Kidney (tissue), 14 donors: Measurements from ENCODE around the gene ISL2. TPM values are rescaled to one million over a fixed set of nuclear protein-coding genes. Genes with fewer than 3 reads are reported as not detected.

ENCODE experiments used
- DNase-seq, 5 donors: peaks; one replicate each; pipeline ENCODE4 v3.0.0-alpha.2; 2013 to 2020
- FAIRE-seq: peaks from 2 replicates; lab custom pipeline; 2012; peaks lifted over from hg19 to GRCh38; lab: Jason Lieb, UNC
- H3K27ac ChIP-seq, 2 donors: one replicate each; pipeline ENCODE4 v1.7.0; 2013; ENCODE audit warnings: low read depth in 2 of 2, low read length in 2 of 2, inconsistent platforms in 1 of 2
- H3K27me3 ChIP-seq: one replicate; pipeline ENCODE4 v1.7.1; 2013; ENCODE audit warnings: low read length, inconsistent platforms; ENCODE audit not compliant: control insufficient read depth, insufficient read depth
- H3K36me3 ChIP-seq, 3 donors: one replicate each; pipeline versions ENCODE4 v1.7.0 to v1.7.1; 2013; ENCODE audit warnings: low read length in 3 of 3, control low read depth in 1 of 3, inconsistent platforms in 1 of 3; ENCODE audit not compliant: insufficient read depth in 3 of 3, control insufficient read depth in 2 of 3
- H3K4me1 ChIP-seq, 3 donors: one replicate each; pipeline versions ENCODE4 v1.7.0 to v1.7.1; 2013; ENCODE audit warnings: low read length in 3 of 3, inconsistent platforms in 1 of 3, low read depth in 1 of 3; ENCODE audit not compliant: control insufficient read depth in 2 of 3, insufficient read depth in 2 of 3
- H3K4me3 ChIP-seq, 3 donors: one replicate each; pipeline versions ENCODE4 v1.7.0 to v1.8.1; 2013; ENCODE audit warnings: low read length in 3 of 3, control low read depth in 1 of 3, inconsistent platforms in 1 of 3
- H3K9ac ChIP-seq, 3 donors: one replicate each; pipeline versions ENCODE4 v1.7.0 to v1.7.1; 2013; ENCODE audit warnings: low read length in 3 of 3, control low read depth in 1 of 3, inconsistent platforms in 1 of 3
- H3K9me3 ChIP-seq, 3 donors: one replicate each; pipeline versions ENCODE4 v1.7.0 to v1.7.1; 2013; ENCODE audit warnings: low read length in 3 of 3, control low read depth in 1 of 3, inconsistent platforms in 1 of 3; ENCODE audit not compliant: control insufficient read depth in 2 of 3, insufficient read depth in 1 of 3
- intact Hi-C: fragments of 100-400 bp; cut with DNase I; formaldehyde crosslinking; loops from one replicate; pipeline ENCODE4 v1.11.1; 2022
- polyA plus RNA-seq: library from polyadenylated mRNA; stranded (reverse); fragments of 350-450 nt; fragmentation: Illumina TruSeq; extraction: RNeasy Lipid Tissue Mini Kit (QIAGEN cat#74804); gene quantifications from one replicate; pipeline ENCODE4 v1.2.3, GENCODE V29; 2014; ENCODE audit warnings: low read depth, low replicate concordance; ENCODE audit not compliant: insufficient read depth
- total RNA-seq: library from RNA; stranded (reverse); fragmentation: NEBNext Ultra II Directional; extraction: Animal tissue kit (Norgen Biotek cat#: 25700); gene quantifications from one replicate; pipeline ENCODE4 v1.2.1, GENCODE V29; 2021
- TF ChIP-seq, protein P1 (sequence below): IDR thresholded peaks from 3 replicates; pipeline ENCODE4 v1.5.1; 2012; ENCODE audit warnings: mild to moderate bottlenecking, moderate library complexity, borderline replicate concordance; ENCODE audit not compliant: insufficient read depth; ENCODE audit errors: extremely low read depth
- donor health status: control.
- donor health status: control.
- donor health status: control.
- donor health status: control.
- donor health status: control.
- donor health status: DM: yes; HTN: yes; CAD: no.
- donor health status: Normal renal cell carcinoma (clear cell type).

Gene ISL2
- total and polyA plus RNA-seq, 2 donors from 2014 or later: 0.44 TPM; not detected in 1

DNA sequence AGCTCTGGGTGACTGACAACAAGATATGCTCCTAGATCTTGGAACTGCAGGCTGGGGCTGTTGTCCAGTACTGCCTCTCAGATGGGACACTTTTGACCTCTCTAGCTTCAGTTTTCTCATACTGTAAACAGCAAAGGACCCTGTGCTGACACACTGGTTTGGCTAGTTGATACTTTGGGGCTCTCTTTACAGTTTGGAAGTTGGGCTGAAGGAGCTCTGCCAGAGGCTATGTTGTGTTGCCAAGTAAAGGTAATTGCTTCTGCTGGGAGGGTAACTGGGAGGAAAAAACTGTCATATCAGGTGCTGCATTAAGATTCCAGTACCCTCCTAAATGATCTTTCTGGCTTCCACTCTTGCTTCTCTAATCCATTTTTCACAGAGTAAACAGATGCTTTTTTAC lies 54.0 kb downstream of the ISL2 start:
- Histone ChIP-seq H3K27me3 (no peaks in the 10 kb centered on the region), H3K27ac (no peak overlapping the region), H3K9me3 (no peaks in the 10 kb centered on the region), H3K9ac (no peak overlapping the region), H3K4me1 (no peaks in the 10 kb centered on the region), H3K36me3 (no peaks in the 10 kb centered on the region), H3K4me3 (no peak overlapping the region)
- intact Hi-C loops: no loop called here
- TF ChIP-seq, protein P1, sequence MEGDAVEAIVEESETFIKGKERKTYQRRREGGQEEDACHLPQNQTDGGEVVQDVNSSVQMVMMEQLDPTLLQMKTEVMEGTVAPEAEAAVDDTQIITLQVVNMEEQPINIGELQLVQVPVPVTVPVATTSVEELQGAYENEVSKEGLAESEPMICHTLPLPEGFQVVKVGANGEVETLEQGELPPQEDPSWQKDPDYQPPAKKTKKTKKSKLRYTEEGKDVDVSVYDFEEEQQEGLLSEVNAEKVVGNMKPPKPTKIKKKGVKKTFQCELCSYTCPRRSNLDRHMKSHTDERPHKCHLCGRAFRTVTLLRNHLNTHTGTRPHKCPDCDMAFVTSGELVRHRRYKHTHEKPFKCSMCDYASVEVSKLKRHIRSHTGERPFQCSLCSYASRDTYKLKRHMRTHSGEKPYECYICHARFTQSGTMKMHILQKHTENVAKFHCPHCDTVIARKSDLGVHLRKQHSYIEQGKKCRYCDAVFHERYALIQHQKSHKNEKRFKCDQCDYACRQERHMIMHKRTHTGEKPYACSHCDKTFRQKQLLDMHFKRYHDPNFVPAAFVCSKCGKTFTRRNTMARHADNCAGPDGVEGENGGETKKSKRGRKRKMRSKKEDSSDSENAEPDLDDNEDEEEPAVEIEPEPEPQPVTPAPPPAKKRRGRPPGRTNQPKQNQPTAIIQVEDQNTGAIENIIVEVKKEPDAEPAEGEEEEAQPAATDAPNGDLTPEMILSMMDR: no peak
- DNase-seq (no peak), FAIRE-seq (no peak)

DNA sequence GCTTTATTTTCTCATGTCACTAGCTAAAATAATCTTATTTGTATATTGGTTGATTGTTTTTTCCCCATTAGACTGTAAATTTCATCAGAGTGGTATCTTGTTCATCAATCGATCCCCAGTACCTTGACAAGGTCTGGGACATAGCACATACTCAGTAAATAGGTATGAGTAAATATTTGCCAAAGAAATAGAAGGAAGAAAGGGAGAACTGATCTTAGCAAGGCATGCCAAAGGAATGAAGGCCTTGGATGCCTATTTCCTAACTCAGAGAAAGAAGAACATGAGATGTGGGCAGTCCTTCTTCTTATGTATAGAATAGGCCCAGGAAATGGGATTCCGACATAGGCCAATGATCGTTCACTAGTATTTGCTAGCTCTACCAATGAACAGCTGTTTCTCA lies 54.7 kb downstream of the ISL2 start:
- Histone ChIP-seq H3K27me3 (no peaks in the 10 kb centered on the region), H3K27ac (no peak overlapping the region), H3K36me3 (no peaks in the 10 kb centered on the region), H3K4me1 (no peaks in the 10 kb centered on the region), H3K9ac (no peak overlapping the region), H3K4me3 (no peak overlapping the region), H3K9me3 (no peaks in the 10 kb centered on the region)
- TF ChIP-seq, protein P1: no peak
- no peak for DNase-seq
- FAIRE-seq: no peak
- intact Hi-C loops: no loop called here

DNA sequence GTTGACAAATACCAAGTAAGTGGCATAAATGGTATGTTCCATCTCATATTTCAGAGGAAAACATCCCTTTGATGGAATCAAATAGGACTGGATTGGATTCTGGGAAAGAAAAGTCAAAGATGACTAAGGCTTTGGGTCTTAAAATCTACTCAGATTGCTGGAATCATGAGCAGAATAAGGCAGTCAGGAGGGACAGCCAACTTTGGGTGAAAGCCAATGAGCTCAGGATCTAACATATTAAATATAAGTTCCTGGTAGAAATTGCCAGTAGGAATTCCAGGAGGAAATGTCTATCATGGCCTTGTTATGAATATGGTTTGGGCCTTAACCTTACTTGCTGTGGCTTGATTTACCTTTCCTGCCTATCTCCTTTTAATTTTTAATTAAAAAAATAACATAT lies 55.3 kb downstream of the ISL2 start:
- FAIRE-seq: no peak
- intact Hi-C loops: no loop called here

More for the DNA sequence above, 55.3 kb downstream of the ISL2 start:
- Histone ChIP-seq H3K4me1 (no peaks in the 10 kb centered on the region), H3K4me3 (no peak overlapping the region), H3K9ac (no peak overlapping the region), H3K27me3 (no peaks in the 10 kb centered on the region), H3K27ac (no peak overlapping the region), H3K36me3 (no peaks in the 10 kb centered on the region), H3K9me3 (no peaks in the 10 kb centered on the region)
- TF ChIP-seq, protein P1: no peak
- no peak for DNase-seq

Other genes with a start within 250 kb of the ISL2 start
- gene ETFA, start 25.3 kb upstream of the ISL2 start, total RNA-seq: 90.1 TPM
- gene ETFA, start 25.3 kb upstream of the ISL2 start, polyA plus RNA-seq: 261 TPM